ENCODE results near the gene APOL1.
A peak's percentile ranks its signal among the peaks of the same experiment; 100 is the strongest.
"Not testable (repeated sequence)": the region's sequence is repeated elsewhere in the genome, so short reads cannot be mapped to it uniquely, and the experiment has no call there.

Gene APOL1

GRCh38 chr22:36252754-36253522 lies at the start of gene APOL1:
Gene APOL1, plus strand, starts transcription at chr22:36253133. Its CDS starts 1,823 bp downstream, at chr22:36254956.
- peak; percentile 53 for DNase-seq

- not testable (repeated sequence) for DNase-seq
Observed at GRCh38 chr22:36203441-36203840, 49.5 kb upstream of the APOL1 start.

GRCh38 chr22:36204001-36204631 lies 48.8 kb upstream of the APOL1 start:
- DNase-seq, result no peak

GRCh38 chr22:36204632-36205015 lies 48.3 kb upstream of the APOL1 start:
- no peak for DNase-seq

- DNase-seq, result not testable (repeated sequence)
Observed at GRCh38 chr22:36205573-36205972, 47.4 kb upstream of the APOL1 start.

GRCh38 chr22:36206255-36206654 lies 46.7 kb upstream of the APOL1 start:
- no peak for DNase-seq

- no peak for DNase-seq
Observed at GRCh38 chr22:36208162-36208765, 44.7 kb upstream of the APOL1 start.

GRCh38 chr22:36208914-36209313 lies 44.0 kb upstream of the APOL1 start:
- no peak for DNase-seq

GRCh38 chr22:36209488-36209908 lies 43.4 kb upstream of the APOL1 start:
- DNase-seq, result not testable (repeated sequence)

GRCh38 chr22:36210224-36210623 lies 42.7 kb upstream of the APOL1 start:
- no peak for DNase-seq

GRCh38 chr22:36211237-36211861 lies 41.6 kb upstream of the APOL1 start:
- no peak for DNase-seq

- no peak for DNase-seq
Observed at GRCh38 chr22:36212901-36213300, 40.0 kb upstream of the APOL1 start.

- DNase-seq, result no peak
Observed at GRCh38 chr22:36213586-36213985, 39.3 kb upstream of the APOL1 start.

GRCh38 chr22:36215981-36216380 lies 37.0 kb upstream of the APOL1 start:
- DNase-seq, result no peak

- DNase-seq, result no peak
Observed at GRCh38 chr22:36218648-36219193, 34.2 kb upstream of the APOL1 start.

- DNase-seq, result no peak
Observed at GRCh38 chr22:36220451-36220921, 32.4 kb upstream of the APOL1 start.

- DNase-seq, result peak; percentile 21
Observed at GRCh38 chr22:36221799-36222751, 30.9 kb upstream of the APOL1 start.

- DNase-seq, result no peak
Observed at GRCh38 chr22:36222887-36223450, 30.0 kb upstream of the APOL1 start.

- DNase-seq, result no peak
Observed at GRCh38 chr22:36223504-36223903, 29.4 kb upstream of the APOL1 start.

- no peak for DNase-seq
Observed at GRCh38 chr22:36224245-36224644, 28.7 kb upstream of the APOL1 start.

- no peak for DNase-seq
Observed at GRCh38 chr22:36225333-36225922, 27.5 kb upstream of the APOL1 start.
